Ishikawa (cell line): ENCODE data around the gene BRD9.

Source experiments
- CEBPB ChIP-seq: IDR thresholded peaks from 2 replicates; pipeline ENCODE4 v1.6.1; 2012
- CREB1 ChIP-seq: IDR thresholded peaks from 2 replicates; pipeline ENCODE4 v1.6.1; 2012; ENCODE audit warnings: low read depth
- EGR1 ChIP-seq: IDR thresholded peaks from 2 replicates; pipeline ENCODE4 v1.6.1; 2012
- EP300 ChIP-seq: IDR thresholded peaks from 2 replicates; pipeline ENCODE4 v1.6.1; 2012; ENCODE audit warnings: borderline replicate concordance
- FOXM1 ChIP-seq: IDR thresholded peaks from 2 replicates; pipeline ENCODE4 v1.6.1; 2012; ENCODE audit warnings: low read depth, borderline replicate concordance
- NFIC ChIP-seq: IDR thresholded peaks from 2 replicates; pipeline ENCODE4 v1.6.1; 2012
- RAD21 ChIP-seq: IDR thresholded peaks from 2 replicates; pipeline ENCODE4 v1.6.1; 2012; ENCODE audit warnings: low read depth
- TAF1 ChIP-seq: IDR thresholded peaks from 2 replicates; pipeline ENCODE4 v1.6.1; 2012; ENCODE audit warnings: low read depth, mild to moderate bottlenecking
- TCF12 ChIP-seq: IDR thresholded peaks from 2 replicates; pipeline ENCODE4 v1.6.1; 2012; ENCODE audit warnings: low read depth
- TEAD4 ChIP-seq: IDR thresholded peaks from 2 replicates; pipeline ENCODE4 v1.6.1; 2012
- YY1 ChIP-seq: IDR thresholded peaks from 2 replicates; pipeline ENCODE4 v1.6.1; 2012; ENCODE audit warnings: low read depth
- ZBTB7A ChIP-seq: IDR thresholded peaks from 2 replicates; pipeline ENCODE4 v1.6.1; 2012; ENCODE audit warnings: low read depth
- TF ChIP-seq, protein P1 (sequence below): IDR thresholded peaks from 2 replicates; pipeline ENCODE4 v1.6.1; 2012; ENCODE audit warnings: low read depth, mild to moderate bottlenecking
- TF ChIP-seq, protein P2 (sequence below): IDR thresholded peaks from 2 replicates; pipeline ENCODE4 v1.6.1; 2012
- TF ChIP-seq, protein P3 (sequence below): IDR thresholded peaks from 2 replicates; pipeline ENCODE4 v1.6.1; 2012

The BRD9 gene

DNA sequence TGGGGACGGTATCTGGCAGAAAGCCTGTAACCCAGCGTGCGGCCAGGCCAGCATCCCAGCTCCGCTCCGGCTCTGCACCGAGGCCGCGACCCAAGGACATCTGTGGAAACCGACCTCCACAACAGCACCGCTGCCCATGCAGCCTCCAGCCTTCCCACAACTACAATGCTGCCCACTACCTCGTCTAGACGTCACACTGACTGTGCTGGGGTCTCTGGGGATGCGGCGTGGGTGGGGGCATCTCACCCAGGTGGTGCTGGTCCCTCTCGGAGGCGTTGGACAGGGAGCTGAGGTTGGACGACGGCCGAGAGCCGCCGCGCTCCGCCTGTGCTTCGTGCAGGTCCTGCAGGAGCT, 27.5 kb downstream of the BRD9 start:
- TF ChIP-seq TEAD4 (no peak), TCF12 (no peak), CEBPB (no peak), YY1 (no peak), NFIC (no peak), EP300 (no peak), FOXM1 (no peak), RAD21 (no peak), TAF1 (no peak), EGR1 (no peak), CREB1 (no peak), ZBTB7A (no peak)
- TF ChIP-seq, protein P1, sequence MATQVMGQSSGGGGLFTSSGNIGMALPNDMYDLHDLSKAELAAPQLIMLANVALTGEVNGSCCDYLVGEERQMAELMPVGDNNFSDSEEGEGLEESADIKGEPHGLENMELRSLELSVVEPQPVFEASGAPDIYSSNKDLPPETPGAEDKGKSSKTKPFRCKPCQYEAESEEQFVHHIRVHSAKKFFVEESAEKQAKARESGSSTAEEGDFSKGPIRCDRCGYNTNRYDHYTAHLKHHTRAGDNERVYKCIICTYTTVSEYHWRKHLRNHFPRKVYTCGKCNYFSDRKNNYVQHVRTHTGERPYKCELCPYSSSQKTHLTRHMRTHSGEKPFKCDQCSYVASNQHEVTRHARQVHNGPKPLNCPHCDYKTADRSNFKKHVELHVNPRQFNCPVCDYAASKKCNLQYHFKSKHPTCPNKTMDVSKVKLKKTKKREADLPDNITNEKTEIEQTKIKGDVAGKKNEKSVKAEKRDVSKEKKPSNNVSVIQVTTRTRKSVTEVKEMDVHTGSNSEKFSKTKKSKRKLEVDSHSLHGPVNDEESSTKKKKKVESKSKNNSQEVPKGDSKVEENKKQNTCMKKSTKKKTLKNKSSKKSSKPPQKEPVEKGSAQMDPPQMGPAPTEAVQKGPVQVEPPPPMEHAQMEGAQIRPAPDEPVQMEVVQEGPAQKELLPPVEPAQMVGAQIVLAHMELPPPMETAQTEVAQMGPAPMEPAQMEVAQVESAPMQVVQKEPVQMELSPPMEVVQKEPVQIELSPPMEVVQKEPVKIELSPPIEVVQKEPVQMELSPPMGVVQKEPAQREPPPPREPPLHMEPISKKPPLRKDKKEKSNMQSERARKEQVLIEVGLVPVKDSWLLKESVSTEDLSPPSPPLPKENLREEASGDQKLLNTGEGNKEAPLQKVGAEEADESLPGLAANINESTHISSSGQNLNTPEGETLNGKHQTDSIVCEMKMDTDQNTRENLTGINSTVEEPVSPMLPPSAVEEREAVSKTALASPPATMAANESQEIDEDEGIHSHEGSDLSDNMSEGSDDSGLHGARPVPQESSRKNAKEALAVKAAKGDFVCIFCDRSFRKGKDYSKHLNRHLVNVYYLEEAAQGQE: no peak
- TF ChIP-seq, protein P2, sequence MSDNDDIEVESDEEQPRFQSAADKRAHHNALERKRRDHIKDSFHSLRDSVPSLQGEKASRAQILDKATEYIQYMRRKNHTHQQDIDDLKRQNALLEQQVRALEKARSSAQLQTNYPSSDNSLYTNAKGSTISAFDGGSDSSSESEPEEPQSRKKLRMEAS: no peak
- TF ChIP-seq, protein P3, sequence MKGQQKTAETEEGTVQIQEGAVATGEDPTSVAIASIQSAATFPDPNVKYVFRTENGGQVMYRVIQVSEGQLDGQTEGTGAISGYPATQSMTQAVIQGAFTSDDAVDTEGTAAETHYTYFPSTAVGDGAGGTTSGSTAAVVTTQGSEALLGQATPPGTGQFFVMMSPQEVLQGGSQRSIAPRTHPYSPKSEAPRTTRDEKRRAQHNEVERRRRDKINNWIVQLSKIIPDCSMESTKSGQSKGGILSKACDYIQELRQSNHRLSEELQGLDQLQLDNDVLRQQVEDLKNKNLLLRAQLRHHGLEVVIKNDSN: no peak

DNA sequence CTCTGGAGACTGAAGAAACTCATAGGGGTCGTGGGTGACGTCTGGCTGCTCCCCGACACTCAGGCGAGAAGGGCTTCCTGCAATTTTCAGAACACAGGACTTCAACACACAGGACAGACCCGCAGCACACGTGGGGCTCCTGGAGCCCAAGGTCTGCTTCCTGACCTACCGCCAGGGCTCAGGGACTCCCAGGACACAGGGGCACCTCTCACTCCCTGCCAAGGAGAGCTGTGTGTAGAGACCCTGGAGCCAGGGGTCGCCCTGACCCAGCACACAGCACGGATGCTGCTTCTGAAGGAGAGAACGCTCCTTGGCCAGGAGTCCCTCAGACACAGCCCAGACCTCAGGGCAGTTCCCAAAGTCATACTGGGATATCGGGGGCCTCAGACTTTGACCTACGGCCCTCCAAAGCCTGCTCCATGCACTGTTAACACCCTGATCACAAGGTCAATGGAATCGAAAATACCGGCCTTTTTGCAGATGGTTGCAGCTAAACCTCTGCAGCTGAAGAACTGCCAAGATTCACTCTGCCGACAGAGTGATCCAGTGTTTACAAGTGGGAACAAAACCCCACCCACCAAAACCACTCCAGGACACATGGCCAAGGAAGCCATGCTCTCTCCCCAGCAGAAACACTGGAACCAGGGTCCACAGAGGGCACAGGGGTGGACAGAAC, 28.0 kb downstream of the BRD9 start:
- no peak for TF ChIP-seq TAF1
- no peak for TF ChIP-seq CREB1
- TF ChIP-seq CEBPB: no peak
- TF ChIP-seq, protein P1: no peak
- TF ChIP-seq FOXM1: no peak
- no peak for TF ChIP-seq EP300
- no peak for TF ChIP-seq NFIC
- TF ChIP-seq EGR1: no peak
- TF ChIP-seq RAD21: no peak
- TF ChIP-seq, protein P3: no peak
- TF ChIP-seq, protein P2: no peak
- TF ChIP-seq TCF12: no peak

DNA sequence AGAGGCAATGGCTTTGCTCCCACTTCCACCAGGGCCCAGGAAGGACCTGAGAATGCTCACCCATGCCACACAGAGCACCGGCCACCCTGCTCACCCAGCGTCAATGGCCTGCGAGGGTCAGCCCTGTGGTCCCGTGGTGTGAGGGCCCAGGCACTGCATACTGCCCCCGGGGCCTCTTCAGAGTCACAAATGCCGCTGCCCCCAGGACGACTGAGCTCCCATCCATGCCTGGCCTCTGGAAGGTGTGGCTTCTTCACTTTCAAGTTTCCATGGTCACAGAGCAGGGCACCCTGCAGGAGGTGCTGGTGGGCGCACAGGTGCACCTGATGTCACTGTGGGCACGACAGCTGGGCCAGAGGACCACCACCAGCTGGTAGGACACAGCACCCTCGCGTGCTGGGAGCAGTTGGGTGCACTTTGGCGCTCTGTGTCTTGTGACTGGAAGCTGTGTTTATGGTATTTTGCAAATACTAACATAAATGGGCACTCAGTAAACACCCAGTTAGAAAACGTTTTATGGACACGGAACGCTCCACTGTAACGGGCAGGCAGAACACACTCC, 29.3 kb downstream of the BRD9 start:
- TF ChIP-seq YY1 (no peak), EP300 (no peak), TCF12 (no peak), TAF1 (no peak), RAD21 (no peak), CREB1 (no peak), CEBPB (no peak)
- TF ChIP-seq, protein P3: no peak

DNA sequence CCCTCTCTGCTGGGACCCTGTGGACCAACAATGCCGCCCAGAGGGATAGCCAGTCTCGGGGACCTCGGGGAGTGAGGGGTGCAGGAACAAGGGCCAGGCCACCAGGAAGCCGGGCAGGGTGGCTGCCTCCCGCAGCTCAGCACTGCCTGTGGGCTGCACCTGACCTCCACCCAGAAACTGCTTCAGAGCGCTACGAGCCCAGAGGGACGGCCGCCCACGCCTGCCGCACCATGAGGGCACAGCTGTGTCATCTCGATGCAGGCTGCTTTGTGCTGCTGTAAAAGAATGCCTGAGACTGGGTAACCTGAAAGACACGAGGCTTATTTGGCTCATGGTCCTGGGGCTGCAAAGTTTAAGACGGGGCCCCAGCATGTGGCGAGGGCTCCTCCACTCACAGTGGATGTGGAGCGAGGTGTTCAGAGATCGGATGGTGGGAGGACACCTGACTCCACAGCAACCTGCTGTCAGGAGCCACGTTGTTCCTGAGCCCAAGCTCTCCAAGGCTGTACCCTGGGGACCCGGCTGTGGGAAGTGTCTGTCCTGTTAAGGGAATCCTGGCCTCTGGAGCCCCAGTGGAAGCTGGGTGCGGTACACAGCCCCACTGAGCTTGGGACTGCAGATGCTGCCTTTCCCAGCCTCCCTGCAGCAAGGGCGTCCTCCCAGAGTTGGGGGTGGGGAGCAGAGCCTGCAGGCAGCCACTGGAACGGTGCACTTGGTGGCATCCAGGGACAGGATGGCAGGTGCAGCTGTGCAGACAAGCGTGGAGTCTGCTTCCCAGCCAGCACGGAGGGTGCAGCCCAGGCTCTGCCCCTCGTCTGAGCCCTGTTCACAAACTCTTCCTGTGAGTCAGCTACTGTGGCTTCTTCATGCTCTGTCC, 30.0 kb downstream of the BRD9 start:
- TF ChIP-seq, protein P3: no peak
- no peak for TF ChIP-seq TEAD4
- TF ChIP-seq CEBPB: no peak
- no peak for TF ChIP-seq TCF12
- TF ChIP-seq YY1: no peak
- no peak for TF ChIP-seq CREB1
- no peak for TF ChIP-seq EP300
- TF ChIP-seq NFIC: no peak
- no peak for TF ChIP-seq RAD21
- TF ChIP-seq FOXM1: no peak
- TF ChIP-seq, protein P1: no peak
- no peak for TF ChIP-seq EGR1
- TF ChIP-seq, protein P2: no peak
- TF ChIP-seq ZBTB7A: no peak
- TF ChIP-seq TAF1: no peak
